CD4-positive, alpha-beta T cell treated with Interleukin-17A for 1 hour (primary cell): Measurements from ENCODE around the gene EDDM13.
"Not testable (repeated sequence)": the region's sequence is repeated elsewhere in the genome, so short reads cannot be mapped to it uniquely, and the experiment has no call there.

Experiments
- DNase-seq: peaks from one replicate; pipeline ENCODE4 v3.0.0-alpha.2; 2020

Gene EDDM13

DNA sequence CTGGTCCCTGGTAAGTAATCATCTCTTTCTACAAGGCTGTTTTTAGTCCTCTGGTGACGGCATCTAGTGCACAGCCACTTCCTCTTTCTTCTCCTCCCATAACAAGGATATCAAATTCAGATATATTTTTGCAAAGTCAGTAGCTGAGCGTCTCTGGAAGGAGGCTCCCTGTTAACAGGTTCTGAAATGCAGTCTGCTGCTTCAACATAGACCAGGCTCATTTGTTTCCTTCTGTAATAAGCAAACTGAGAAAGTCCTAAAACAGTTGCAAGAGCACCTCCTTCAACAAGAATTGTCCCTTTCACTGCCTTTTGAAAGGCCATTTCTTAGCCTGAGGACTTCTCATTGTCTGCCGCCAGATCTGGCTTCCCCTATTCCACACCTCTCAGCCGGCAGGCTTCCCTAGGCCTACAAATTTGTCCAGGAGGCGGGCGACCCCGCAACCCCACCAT is 49.5 kb downstream of the EDDM13 start:
- no peak for DNase-seq

DNA sequence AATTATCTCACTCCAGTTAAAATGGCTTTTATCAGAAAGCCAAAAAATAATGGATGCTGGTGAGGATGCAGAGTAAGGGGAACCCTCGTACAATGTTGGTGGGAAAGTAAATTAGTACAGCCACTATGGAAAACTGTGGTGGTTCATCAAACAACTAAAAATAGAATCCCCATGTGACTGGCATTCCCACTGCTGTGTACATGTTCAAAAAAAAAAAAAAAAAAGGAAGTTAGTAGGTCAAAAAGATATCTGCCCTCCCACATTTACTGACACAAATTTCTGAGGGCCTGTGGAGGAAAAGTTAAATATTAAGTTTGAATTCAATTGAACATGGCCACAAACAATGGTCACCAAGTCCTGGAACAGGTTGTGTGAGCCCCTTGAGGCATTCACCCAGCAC is 51.9 kb downstream of the EDDM13 start:
- no peak for DNase-seq

DNA sequence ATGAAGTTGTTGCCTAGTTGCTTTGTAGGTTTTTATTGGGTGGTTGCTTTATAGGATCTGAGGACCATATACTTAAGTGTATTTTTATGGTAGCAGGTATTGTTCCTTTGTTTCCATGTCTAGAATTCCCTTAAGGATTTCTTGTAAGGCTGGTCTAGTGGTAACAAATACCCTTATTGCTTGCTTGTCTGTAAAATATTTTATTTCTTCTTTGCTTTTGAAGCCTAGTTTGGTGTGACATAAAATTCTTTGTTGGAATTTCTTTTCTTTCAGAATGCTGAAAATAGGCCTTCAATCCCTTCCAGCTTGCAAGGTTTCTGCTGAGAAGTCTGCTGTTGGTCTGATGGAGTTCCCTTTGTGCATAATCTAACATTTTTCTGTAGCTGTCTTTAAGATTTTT is 60.1 kb downstream of the EDDM13 start:
- DNase-seq: no peak

DNA sequence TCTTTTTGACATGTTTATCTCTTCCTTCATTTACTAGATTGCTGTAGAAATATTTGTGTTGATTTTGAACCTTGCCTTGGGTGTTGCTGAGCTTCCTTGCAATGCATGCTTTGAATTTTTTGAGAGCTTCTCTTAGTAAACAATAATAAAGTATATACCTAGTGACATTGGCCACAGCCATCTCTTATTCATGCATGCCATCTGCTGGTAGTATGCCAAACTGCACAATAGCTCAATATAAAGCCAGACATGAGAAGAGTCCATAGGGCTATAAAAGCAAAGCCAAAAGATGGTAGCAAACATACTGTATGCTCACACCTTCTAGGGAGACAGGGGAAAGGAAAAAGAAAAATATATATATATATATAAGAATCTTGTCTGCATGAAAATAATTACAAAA is 61.0 kb downstream of the EDDM13 start:
- peak; percentile 71 for DNase-seq

DNA sequence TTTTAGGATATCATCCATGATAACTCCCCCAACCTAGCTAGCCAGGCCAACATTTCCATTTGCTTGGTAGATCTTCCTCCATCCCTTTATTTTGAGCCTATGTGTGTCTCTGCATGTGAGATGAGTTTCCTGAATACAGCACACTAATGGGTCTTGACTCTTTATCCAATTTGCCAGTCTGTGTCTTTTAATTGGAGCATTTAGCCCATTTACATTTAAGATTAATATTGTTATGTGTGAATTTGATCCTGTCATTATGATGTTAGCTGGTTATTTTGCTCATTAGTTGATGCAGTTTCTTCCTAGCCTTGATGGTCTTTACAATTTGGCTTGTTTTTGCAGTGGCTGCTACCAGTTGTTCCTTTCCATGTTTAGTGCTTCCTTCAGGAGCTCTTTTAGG is 62.8 kb downstream of the EDDM13 start:
- DNase-seq: not testable (repeated sequence)

DNA sequence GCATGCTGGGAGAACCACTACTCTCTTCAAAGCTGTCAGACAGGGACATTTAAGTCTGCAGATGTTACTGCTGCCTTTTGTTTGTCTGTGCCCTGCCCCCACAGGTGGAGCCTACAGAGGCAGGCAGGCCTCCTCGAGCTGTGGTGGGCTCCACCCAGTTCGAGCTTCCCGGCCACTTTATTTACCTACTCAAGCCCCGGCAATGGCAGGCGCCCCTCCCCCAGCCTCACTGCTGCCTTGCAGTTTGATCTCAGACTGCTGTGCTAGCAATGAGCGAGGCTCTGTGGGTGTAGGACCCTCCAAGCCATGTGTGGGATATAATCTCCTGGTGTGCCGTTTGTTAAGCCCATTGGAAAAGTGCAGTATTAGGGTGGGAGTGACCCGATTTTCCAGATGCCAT is 64.5 kb downstream of the EDDM13 start:
- DNase-seq: not testable (repeated sequence)

DNA sequence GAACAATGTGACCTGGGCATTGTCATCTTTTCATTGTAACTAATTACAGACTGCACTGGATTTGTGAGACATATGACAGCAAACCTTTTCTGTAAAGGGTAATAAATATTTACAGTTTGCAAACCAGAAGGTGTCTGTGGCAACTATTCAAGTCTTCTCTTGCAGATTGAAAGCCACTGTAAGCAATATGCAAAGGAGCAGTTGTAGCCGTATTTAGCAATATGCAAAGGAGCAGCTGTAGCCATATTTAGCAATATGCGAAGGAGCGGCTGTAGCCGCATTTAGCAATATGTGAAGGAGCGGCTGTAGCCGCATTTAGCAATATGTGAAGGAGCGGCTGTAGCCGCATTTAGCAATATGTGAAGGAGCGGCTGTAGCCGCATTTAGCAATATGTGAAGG is 66.5 kb downstream of the EDDM13 start:
- not testable (repeated sequence) for DNase-seq

DNA sequence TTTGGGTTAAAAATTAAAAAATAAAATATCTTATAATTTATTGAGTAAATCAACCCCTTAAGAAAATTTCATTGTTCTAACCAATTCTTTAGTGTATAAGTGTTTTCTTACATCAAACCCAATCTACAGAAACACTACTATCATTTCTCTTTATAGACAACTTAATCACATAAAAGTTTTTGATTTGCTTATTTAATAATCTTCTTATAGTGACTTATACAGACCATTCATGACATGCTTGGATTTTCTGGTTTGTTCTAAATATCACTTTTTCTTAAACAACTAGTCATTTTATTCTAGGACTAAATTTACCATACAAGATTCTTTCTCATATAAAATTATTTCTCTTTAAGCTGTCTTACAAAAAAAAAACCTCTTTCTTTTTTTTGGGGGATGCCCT is 69.4 kb downstream of the EDDM13 start:
- no peak for DNase-seq

DNA sequence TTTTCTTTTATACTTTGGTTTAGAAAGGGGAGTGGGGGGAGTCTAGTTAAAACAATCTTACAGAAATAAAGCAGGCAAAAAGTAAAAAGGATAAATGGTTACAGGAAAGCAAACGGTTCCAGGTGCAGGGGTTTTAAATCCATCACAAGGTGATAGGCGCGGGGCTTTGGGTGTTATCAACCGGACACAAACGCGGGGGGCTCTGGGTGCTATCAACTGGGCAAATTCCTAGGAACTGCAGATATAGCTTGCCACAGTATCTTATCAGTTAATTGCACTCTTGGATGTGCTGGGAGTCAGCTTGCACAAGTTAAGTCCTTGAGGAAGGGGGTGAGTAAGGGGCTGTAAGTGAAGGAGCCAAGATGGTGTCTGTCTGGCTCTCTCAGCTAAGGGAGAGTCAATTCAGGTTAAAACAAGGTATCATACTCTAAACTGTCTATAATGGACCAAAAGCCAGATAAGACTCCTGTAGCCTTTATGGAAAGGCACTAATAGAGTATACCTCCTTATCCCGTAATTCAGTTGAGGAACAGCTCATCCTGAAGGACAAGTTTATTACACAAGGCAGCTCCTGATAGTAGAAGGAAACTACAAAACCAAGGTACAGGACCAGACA is 74.7 kb downstream of the EDDM13 start:
- no peak for DNase-seq

DNA sequence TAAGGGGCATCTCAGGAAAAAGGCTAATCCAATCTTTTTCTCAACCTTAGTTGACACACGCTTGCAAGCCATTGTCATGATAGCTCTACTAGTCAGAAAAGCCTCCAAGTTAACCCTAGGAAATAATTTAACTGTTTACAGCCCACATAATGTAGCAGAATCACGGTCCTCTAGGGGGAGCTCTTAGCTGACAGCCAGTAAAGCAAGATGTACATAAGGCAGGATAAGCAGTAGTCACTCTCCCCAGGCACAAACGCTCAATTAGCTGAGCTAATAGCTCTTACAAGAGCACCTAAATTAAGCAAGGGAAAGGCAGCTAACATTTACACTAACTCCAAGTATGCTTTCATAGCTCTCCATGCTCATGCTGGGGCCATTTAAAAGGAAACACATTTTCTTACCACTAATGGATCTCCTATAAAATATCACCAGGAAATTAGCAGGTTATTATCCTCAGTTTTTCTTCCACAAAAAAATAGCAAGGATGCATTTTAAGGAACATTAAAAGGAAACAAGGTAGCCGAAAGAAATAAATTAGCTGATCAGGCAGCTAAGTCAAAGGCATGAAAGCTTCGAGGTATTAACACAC is 75.8 kb downstream of the EDDM13 start:
- DNase-seq: no peak

DNA sequence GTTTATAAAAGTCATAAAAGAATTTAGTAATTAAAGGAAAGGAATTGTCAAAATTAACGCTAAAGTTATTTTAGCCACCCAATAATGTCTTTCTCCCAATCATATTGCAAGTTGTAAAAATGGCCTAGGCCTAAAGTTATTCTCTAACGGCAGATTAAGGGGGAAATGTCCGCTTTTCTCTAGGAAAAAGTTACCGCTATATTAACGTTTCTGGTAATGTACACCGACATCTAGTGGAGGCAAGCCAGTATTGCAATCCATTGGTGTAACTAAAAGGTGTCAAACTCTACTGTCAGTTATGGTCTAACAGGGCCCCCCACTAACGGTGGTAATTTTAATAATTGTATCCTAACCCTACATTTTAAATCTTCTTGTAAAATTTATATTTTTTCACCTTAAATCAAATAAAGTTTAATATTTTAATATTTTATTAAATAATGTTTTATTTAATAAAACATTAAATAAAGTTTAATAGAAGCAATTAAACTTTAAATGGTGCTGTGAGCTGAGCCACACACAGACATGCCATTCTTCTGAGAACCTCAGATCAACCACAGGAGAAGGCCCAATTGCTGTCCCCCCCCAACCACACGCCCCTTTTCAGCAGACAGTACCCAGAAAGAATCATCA is 78.0 kb downstream of the EDDM13 start:
- peak; percentile 69 for DNase-seq

DNA sequence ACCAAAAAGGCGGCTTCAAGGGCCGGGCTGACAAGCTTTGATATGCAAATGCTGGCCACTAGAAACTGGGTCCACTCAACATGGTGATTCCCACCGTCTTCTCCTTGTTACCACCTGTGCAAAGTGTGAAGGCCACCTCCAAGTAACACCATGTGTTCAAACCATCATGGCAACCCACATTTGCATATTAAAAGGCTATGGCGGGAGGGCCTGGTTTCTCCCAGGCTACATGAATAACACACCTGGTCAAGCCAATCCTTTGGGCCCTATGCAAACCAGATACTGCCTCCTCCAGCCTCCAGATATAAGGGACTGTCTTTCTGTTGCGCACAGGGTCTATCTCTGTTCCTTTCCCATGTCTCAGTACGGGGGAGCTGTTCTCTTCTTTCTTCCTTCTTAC is 78.7 kb downstream of the EDDM13 start:
- no peak for DNase-seq

DNA sequence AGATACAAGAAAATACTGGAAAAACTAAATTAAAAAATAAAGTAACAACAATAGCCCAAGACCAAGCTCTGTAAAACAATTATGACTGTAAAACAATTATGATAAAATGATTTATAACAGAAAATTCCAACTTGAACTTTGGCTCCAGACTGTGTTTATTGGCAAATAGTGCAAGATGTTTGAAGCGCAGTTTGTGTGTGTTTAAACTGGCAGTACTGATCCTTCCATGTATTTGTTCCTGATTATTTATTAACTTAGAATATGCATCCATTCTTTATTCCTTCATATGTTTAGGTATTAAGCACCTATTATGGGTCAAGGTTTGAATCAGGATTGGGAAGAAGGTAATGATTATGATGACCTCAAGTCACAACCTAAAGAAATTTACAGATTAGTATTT is 83.0 kb downstream of the EDDM13 start:
- no peak for DNase-seq

DNA sequence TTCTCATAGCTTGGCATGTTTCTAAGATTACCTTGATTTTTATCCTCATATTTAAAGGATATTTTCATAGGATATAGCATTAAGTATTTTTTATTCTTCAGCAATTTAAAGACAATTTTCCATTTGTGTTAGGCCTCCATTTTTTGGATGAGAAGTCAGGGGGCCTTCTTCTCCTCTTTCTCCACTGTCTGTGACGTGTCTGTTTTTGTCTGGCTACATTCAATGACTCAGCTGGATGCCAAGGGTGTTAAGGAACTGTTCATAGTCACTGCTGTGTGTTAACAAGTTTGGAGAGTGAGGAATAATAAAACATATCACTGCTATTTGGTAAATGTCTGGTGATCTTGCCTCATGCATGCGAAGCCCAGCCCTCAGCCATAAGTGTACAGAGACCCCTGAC is 84.4 kb downstream of the EDDM13 start:
- DNase-seq: no peak
